Measurements from ENCODE around the gene CRISPLD2.
"Not testable (repeated sequence)": the region's sequence is repeated elsewhere in the genome, so short reads cannot be mapped to it uniquely, and the experiment has no call there.

Gene CRISPLD2

GRCh38 chr16:84839054-84839453 lies 19.3 kb downstream of the CRISPLD2 start:
- DNase-seq (ENCODE audit: low read depth in 2 of 3, low spot score in 2 of 3) = no peak

GRCh38 chr16:84839956-84840355 lies 20.2 kb downstream of the CRISPLD2 start:
- DNase-seq (ENCODE audit: low read depth in 2 of 3, low spot score in 2 of 3) = no peak

- DNase-seq (ENCODE audit: low read depth in 2 of 3, low spot score in 2 of 3) = no peak
Measured at GRCh38 chr16:84840687-84841627, 21.2 kb downstream of the CRISPLD2 start.

GRCh38 chr16:84841787-84842300 lies 22.1 kb downstream of the CRISPLD2 start:
- no peak for DNase-seq (ENCODE audit: low read depth in 2 of 3, low spot score in 2 of 3)

- no peak for DNase-seq (ENCODE audit: low read depth in 2 of 3, low spot score in 2 of 3)
Measured at GRCh38 chr16:84842516-84843148, 22.8 kb downstream of the CRISPLD2 start.

- DNase-seq (ENCODE audit: low read depth in 2 of 3, low spot score in 2 of 3) = no peak
Measured at GRCh38 chr16:84843149-84844048, 23.6 kb downstream of the CRISPLD2 start.

- no peak for DNase-seq (ENCODE audit: low read depth in 2 of 3, low spot score in 2 of 3)
Measured at GRCh38 chr16:84844049-84844350, 24.2 kb downstream of the CRISPLD2 start.

- no peak for DNase-seq (ENCODE audit: low read depth in 2 of 3, low spot score in 2 of 3)
Measured at GRCh38 chr16:84844559-84845495, 25.0 kb downstream of the CRISPLD2 start.

- no peak for DNase-seq (ENCODE audit: low read depth in 2 of 3, low spot score in 2 of 3)
Measured at GRCh38 chr16:84845496-84846002, 25.8 kb downstream of the CRISPLD2 start.

GRCh38 chr16:84847564-84848355 lies 28.0 kb downstream of the CRISPLD2 start:
- no peak for DNase-seq (ENCODE audit: low read depth in 2 of 3, low spot score in 2 of 3)

- DNase-seq (ENCODE audit: low read depth in 2 of 3, low spot score in 2 of 3) = no peak
Measured at GRCh38 chr16:84848986-84849634, 29.3 kb downstream of the CRISPLD2 start.

- DNase-seq (ENCODE audit: low read depth in 2 of 3, low spot score in 2 of 3) = no peak
Measured at GRCh38 chr16:84849751-84850150, 30.0 kb downstream of the CRISPLD2 start.

GRCh38 chr16:84850714-84851113 lies 30.9 kb downstream of the CRISPLD2 start:
- DNase-seq (ENCODE audit: low read depth in 2 of 3, low spot score in 2 of 3) = no peak

GRCh38 chr16:84851192-84852127 lies 31.7 kb downstream of the CRISPLD2 start:
- DNase-seq (ENCODE audit: low read depth in 2 of 3, low spot score in 2 of 3) = no peak

- DNase-seq (ENCODE audit: low read depth in 2 of 3, low spot score in 2 of 3) = no peak
Measured at GRCh38 chr16:84853534-84853933, 33.7 kb downstream of the CRISPLD2 start.

GRCh38 chr16:84854759-84855158 lies 35.0 kb downstream of the CRISPLD2 start:
- no peak for DNase-seq (ENCODE audit: low read depth in 2 of 3, low spot score in 2 of 3)

GRCh38 chr16:84855435-84856202 lies 35.8 kb downstream of the CRISPLD2 start:
- DNase-seq (ENCODE audit: low read depth in 2 of 3, low spot score in 2 of 3) = not testable (repeated sequence)
